Left lung (tissue), 10 donors: Measurements from ENCODE around the gene CMSS1. TPM values are rescaled to one million over a fixed set of nuclear protein-coding genes. Genes with fewer than 3 reads are reported as not detected.
"Not testable (repeated sequence)": the region's sequence is repeated elsewhere in the genome, so short reads cannot be mapped to it uniquely, and the experiment has no call there.

ENCODE experiments used
- ATAC-seq: fragments of 200-7000 bp; cut with Tn5 transposase; one replicate; pipeline ENCODE4 v1.9.1; 2020; ENCODE audit warnings: moderate library complexity
- DNase-seq, 4 donors: peaks; one replicate each; pipeline ENCODE4 v3.0.0-alpha.2; 2013 to 2020
- H3K27ac ChIP-seq, 2 donors: fragments of 200-600 bp; sonication (generic) in 1 of 2; one replicate each; pipeline versions ENCODE4 v1.5.0 to v1.8.0; 2020 to 2021
- H3K27me3 ChIP-seq, 2 donors: fragments of 200-600 bp; sonication (generic) in 1 of 2; one replicate each; pipeline versions ENCODE4 v1.5.0 to v1.8.0; 2020 to 2021
- H3K36me3 ChIP-seq, 2 donors: fragments of 200-600 bp; sonication (generic) in 1 of 2; one replicate each; pipeline versions ENCODE4 v1.5.0 to v1.8.0; 2020 to 2021
- H3K4me1 ChIP-seq, 2 donors: fragments of 200-600 bp; one replicate each; pipeline ENCODE4 v1.8.0; 2021
- H3K4me3 ChIP-seq, 2 donors: fragments of 200-600 bp; sonication (generic) in 1 of 2; one replicate each; pipeline versions ENCODE4 v1.5.0 to v1.8.0; 2020 to 2021; ENCODE audit warnings: mild to moderate bottlenecking in 1 of 2
- H3K9me3 ChIP-seq, 2 donors: fragments of 200-600 bp; sonication (generic) in 1 of 2; one replicate each; pipeline versions ENCODE4 v1.5.0 to v1.8.0; 2020 to 2021
- CTCF ChIP-seq, 2 donors: fragments of 200-600 bp; sonication (generic) in 1 of 2; IDR thresholded peaks; one replicate each; pipeline versions ENCODE4 v1.5.0 to v1.8.0; 2021; ENCODE audit warnings: antibody characterized with exemption in 2 of 2
- intact Hi-C, 2 donors: fragments of 100-400 bp; cut with DNase I; formaldehyde crosslinking; loops; one replicate each; pipeline versions ENCODE4 v1.11.2 to v1.14.2; 2022
- microRNA-seq, 2 donors: library from miRNA; unstranded; fragments of <30 nt; microRNA quantifications; one replicate each; pipeline ENCODE4, GENCODE V29; 2019
- polyA plus RNA-seq, 6 donors: library from polyadenylated mRNA; unstranded; fragments of 120-200 nt; gene quantifications; one replicate each; pipeline ENCODE4 v1.2.1, GENCODE V29; 2013; ENCODE audit not compliant: insufficient read length in 6 of 6
- total RNA-seq, 2 donors: library from RNA; stranded (reverse); fragmentation: NEBNext Ultra II Directional; extraction: Animal tissue kit (Norgen Biotek cat#: 25700); gene quantifications; one replicate each; pipeline ENCODE4 v1.2.1, GENCODE V29; 2021
- donor health status: DM: no; HTN: yes; CAD: no.
- donor health status: DM: no; HTN: no; CAD: no.

Gene CMSS1
- total and polyA plus RNA-seq, 8 donors, result 13.4 to 51.0 (median 41.8) TPM

GRCh38 chr3:100228247-100228646 lies 410.6 kb downstream of the CMSS1 start:
- TF ChIP-seq CTCF (IDR thresholded peaks at IDR 0.05), result no peak
- no peaks in the 10 kb centered on the region for H3K27me3 ChIP-seq
- ATAC-seq (no peak), DNase-seq (no peak)
- H3K36me3 ChIP-seq, result no peaks in the 10 kb centered on the region
- no peak overlapping the region for H3K27ac ChIP-seq
- H3K9me3 ChIP-seq, result no peaks in the 10 kb centered on the region
- no peak overlapping the region for H3K4me3 ChIP-seq
- intact Hi-C loops, result no loop called here
- H3K4me1 ChIP-seq, result no peaks in the 10 kb centered on the region

DNA sequence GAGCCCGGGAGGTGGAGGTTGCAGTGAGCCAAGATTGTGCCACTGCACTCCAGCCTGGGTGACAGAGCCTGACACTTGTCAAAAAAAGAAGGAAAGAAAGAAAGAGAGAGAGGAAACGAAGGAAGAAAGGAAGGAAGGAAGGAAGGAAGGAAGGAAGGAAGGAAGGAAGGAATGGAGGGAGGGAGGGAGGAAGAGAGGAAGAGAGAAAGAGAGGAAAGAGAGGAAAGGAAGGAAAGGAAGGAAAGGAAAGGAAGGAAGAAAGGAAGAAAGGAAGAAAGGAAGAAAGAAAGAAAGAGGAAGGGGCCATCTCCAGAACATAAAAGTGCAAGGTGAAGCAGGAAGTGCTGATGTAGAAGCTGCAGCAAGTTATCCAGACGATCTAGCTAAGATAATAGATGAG lies 411.5 kb downstream of the CMSS1 start:
- H3K27me3 ChIP-seq, H3K27ac ChIP-seq, intact Hi-C loops, DNase-seq, ATAC-seq, H3K36me3 ChIP-seq, H3K9me3 ChIP-seq, H3K4me3 ChIP-seq, H3K4me1 ChIP-seq: not testable (repeated sequence)

DNA sequence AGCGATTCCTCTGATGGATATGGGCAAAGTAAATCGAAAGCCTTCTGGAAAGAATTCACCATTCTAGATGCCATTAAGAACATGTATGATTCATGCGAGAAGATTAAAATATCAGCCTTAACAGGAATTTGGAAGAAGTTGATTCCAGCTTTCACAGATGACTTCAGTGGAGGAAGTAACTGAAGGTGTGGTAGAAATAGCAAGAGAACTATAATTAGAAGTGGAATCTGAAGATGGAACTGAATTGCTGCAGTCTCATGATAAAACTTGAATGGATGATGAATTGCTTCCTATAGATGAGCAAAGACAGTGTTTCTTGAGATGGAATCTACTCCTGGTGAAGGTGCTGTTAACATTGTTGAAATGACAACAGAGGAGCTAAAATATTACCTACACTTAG lies 413.0 kb downstream of the CMSS1 start:
- DNase-seq (no peak), ATAC-seq (no peak)
- no peak overlapping the region for H3K27ac ChIP-seq
- H3K9me3 ChIP-seq, result no peaks in the 10 kb centered on the region
- no peak overlapping the region for H3K4me3 ChIP-seq
- no peak for TF ChIP-seq CTCF (IDR thresholded peaks at IDR 0.05)
- no peaks in the 10 kb centered on the region for H3K36me3 ChIP-seq
- no peaks in the 10 kb centered on the region for H3K4me1 ChIP-seq
- intact Hi-C loops, result no loop called here
- no peaks in the 10 kb centered on the region for H3K27me3 ChIP-seq

Small RNAs within 50 kb of the gene (microRNA-seq; reads per million reads assigned to microRNA genes)
- 0 reads per million in 2 donors for gene MIR3921

Other genes with a start within 250 kb of the CMSS1 start
- gene COL8A1, start 179.3 kb upstream of the CMSS1 start, total RNA-seq, result 100 to 1,000 TPM in 1 of 2 donors, 10 to 100 TPM in 1; 74.1 to 283 TPM
- 1 to 10 TPM in 5 of 6 donors, under 1 TPM in 1; 0.96 to 3.1 (median 2.3) TPM for gene COL8A1, start 179.3 kb upstream of the CMSS1 start, polyA plus RNA-seq